Breast epithelium (tissue), 3 donors: Measurements from ENCODE around the gene SOX13.

Experiments
- CTCF ChIP-seq, 3 donors: fragments of 450-650 bp; IDR thresholded peaks; one replicate each; pipeline ENCODE4 v1.5.1; 2016 to 2017; ENCODE audit warnings: antibody characterized with exemption in 3 of 3, mild to moderate bottlenecking in 3 of 3, moderate library complexity in 3 of 3
- POLR2AphosphoS5 ChIP-seq, 3 donors: sonication (generic); formaldehyde crosslinking; IDR thresholded peaks; one replicate each; pipeline ENCODE4 v1.6.1; 2017; ENCODE audit warnings: antibody characterized with exemption in 3 of 3

GRCh38 chr1:204136814-204137213, 63.9 kb downstream of the SOX13 start:
- TF ChIP-seq CTCF (IDR thresholded peaks at IDR 0.05) = no peak
- no peak for TF ChIP-seq POLR2AphosphoS5 (IDR thresholded peaks at IDR 0.05)
